ENCODE measurements around the gene TRIP11. TPM values are rescaled to one million over a fixed set of nuclear protein-coding genes. Genes with fewer than 3 reads are reported as not detected.

TRIP11 gene
- total RNA-seq, 1 donor from 2014 or later, result 59.5 TPM

DNA sequence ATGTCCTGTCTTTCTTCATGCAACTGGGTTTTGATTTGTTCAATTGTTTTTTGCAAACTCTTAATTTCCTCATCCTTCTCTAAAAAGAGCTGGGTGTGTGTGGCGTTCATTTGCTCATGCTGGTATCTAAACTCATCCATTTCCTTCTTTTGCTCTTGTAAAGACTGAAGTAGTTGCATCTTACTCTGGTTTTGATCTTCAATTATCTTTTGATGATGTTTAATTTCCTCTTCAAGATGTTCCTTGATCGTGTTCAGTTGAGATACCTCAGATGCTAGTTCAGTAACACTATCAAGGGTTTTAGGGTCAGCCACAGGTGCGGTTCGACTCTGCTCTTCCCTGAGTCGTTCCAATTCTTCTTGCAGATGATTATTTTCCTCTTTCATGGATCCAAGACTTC lies 34.8 kb downstream of the TRIP11 start:
- Mint-ChIP-seq H3K27me3 (no peaks in the 10 kb centered on the region), H3K9me3 (no peaks in the 10 kb centered on the region), H3K4me3 (no peak overlapping the region), H3K36me3 (ENCODE audit: low read depth) (peaks cover 71% of the 10 kb centered on the region), H3K4me1 (peaks cover 2% of the 10 kb centered on the region), H3K27ac (no peak overlapping the region)
- POLR2A ChIA-PET, result no interaction called here
- intact Hi-C loops (cut with micrococcal nuclease), result no loop called here
- TF ChIP-seq CTCF (IDR thresholded peaks at IDR 0.05), result no peak
- DNase-seq (no peak), ATAC-seq (ENCODE audit: low read depth) (no peak)
- CTCF ChIA-PET, result interaction anchor here (1.1 kb wide), 1 partner anchor 8 kb away, joined by 7 read pairs; no protein-coding TSS in a partner anchor

DNA sequence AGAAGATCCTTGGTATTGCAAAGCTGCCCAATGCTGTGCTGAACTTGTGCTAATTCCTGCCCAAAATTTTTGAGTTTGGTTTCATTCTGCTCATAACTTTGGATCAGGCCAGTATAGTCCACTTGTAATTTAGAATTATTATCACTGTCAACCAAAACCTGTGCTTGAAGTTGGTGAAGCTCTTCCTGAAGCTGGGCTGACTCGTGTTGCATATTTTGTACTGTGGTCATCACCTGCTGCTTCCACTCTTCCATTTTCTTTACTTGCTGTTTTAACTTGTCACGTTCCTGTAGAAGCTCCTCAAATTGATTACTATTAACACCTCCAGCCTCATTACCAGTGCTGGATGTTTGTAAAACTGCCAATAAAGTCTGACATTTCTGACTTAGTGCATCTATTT lies 35.8 kb downstream of the TRIP11 start:
- no peak overlapping the region for H3K27ac Mint-ChIP-seq
- ATAC-seq (ENCODE audit: low read depth), result no peak
- intact Hi-C loops (cut with micrococcal nuclease), result no loop called here
- H3K27me3 Mint-ChIP-seq, result no peaks in the 10 kb centered on the region
- peaks cover 2% of the 10 kb centered on the region for H3K4me1 Mint-ChIP-seq
- ChIA-PET POLR2A (interaction anchor here (1.1 kb wide), 1 partner anchor 36 kb away, joined by 3 read pairs; the partner anchor contains the start of gene TRIP11), CTCF (no interaction called here)
- no peak for TF ChIP-seq CTCF (IDR thresholded peaks at IDR 0.05)
- no peaks in the 10 kb centered on the region for H3K9me3 Mint-ChIP-seq
- no peak overlapping the region for H3K4me3 Mint-ChIP-seq
- no peak for DNase-seq
- H3K36me3 Mint-ChIP-seq (ENCODE audit: low read depth), result peaks cover 70% of the 10 kb centered on the region

DNA sequence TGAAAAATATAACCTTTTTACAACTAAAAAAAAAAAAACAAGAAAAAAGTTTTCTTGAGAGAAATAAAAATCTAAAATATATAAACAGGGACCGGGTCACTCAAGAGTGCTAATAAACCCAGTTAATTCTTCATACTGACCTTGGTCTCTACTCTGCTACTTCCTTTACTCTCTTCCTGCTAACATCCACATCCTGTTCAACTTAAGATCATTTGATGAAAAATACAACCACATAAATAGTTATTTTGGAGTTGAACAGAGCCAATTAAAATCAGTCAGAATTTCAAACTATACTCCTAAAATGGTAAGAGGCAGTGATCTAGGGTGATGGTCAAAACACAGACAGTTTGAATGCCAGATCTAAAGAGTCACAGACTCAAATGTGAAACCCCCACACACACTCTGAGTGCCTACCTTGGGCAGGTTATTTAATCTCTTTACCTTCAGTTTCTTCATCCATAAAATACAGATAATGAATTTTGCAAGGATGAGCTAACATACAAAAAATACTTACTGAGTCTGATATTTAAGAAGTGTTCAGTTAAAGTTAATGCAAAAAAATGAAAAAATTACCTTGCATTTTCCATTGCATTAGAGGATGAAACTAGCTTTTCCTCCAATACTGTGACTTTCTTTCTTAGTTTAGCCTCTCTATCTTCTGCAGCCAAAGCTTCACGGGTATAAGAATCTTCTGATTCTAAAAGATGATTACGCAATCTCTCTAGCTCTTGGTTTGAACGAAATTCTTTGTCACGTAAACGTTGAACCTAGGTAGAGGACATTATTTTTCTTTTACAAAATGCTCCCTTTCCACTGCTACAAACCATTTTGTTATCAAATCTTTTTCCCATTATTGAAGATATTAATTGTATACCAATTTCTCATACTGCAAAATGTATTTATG lies 40.9 kb downstream of the TRIP11 start:
- DNase-seq, result no peak
- ChIA-PET POLR2A (no interaction called here), CTCF (no interaction called here)
- Mint-ChIP-seq H3K27me3 (no peaks in the 10 kb centered on the region), H3K4me3 (no peak overlapping the region), H3K27ac (no peak overlapping the region), H3K36me3 (ENCODE audit: low read depth) (peaks cover 60% of the 10 kb centered on the region), H3K9me3 (no peaks in the 10 kb centered on the region), H3K4me1 (peaks cover 8% of the 10 kb centered on the region)
- TF ChIP-seq CTCF (IDR thresholded peaks at IDR 0.05), result no peak
- intact Hi-C loops (cut with micrococcal nuclease), result no loop called here
- ATAC-seq (ENCODE audit: low read depth), result no peak

- Mint-ChIP-seq H3K4me1 (peaks cover 8% of the 10 kb centered on the region), H3K36me3 (ENCODE audit: low read depth) (peaks cover 58% of the 10 kb centered on the region), H3K27me3 (no peaks in the 10 kb centered on the region), H3K27ac (no peak overlapping the region), H3K9me3 (no peaks in the 10 kb centered on the region), H3K4me3 (no peak overlapping the region)
- intact Hi-C loops (cut with micrococcal nuclease), result loop anchor here (1.0 to 2.0 kb wide), 4 partner anchors 283 to 674 kb away; no protein-coding TSS in a partner anchor
- no peak for TF ChIP-seq CTCF (IDR thresholded peaks at IDR 0.05)
- ChIA-PET CTCF (interaction anchor here (0.7 to 3.2 kb wide), 16 partner anchors 8 to 674 kb away, joined by 3 to 60 read pairs (median 5); partner anchors contain the start of genes ATXN3 and PPP4R3A), POLR2A (interaction anchor here (0.6 kb wide), 1 partner anchor 502 kb away, joined by 3 read pairs; no protein-coding TSS in a partner anchor)
- no peak for ATAC-seq (ENCODE audit: low read depth)
- DNase-seq, result no peak
Observed at GRCh38 chr14:91997492-91997891, 42.4 kb downstream of the TRIP11 start.

GRCh38 chr14:91996948-91997371 lies 42.9 kb downstream of the TRIP11 start:
- Mint-ChIP-seq H3K27me3 (no peaks in the 10 kb centered on the region), H3K4me1 (peaks cover 8% of the 10 kb centered on the region), H3K27ac (peak overlapping the region; percentile 6), H3K9me3 (no peaks in the 10 kb centered on the region), H3K4me3 (no peak overlapping the region), H3K36me3 (ENCODE audit: low read depth) (peaks cover 62% of the 10 kb centered on the region)
- DNase-seq (no peak), ATAC-seq (ENCODE audit: low read depth) (peak; percentile 66)
- ChIA-PET POLR2A (interaction anchor here (0.6 to 1.3 kb wide), 2 partner anchors 487 to 502 kb away, joined by 3 to 4 read pairs; no protein-coding TSS in a partner anchor), CTCF (interaction anchor here (0.7 to 3.2 kb wide), 18 partner anchors 9 to 673 kb away, joined by 3 to 60 read pairs (median 4); partner anchors contain the start of genes ATXN3 and PPP4R3A)
- no peak for TF ChIP-seq CTCF (IDR thresholded peaks at IDR 0.05)
- intact Hi-C loops (cut with micrococcal nuclease), result loop anchor here (1.0 to 2.0 kb wide), 4 partner anchors 282 to 674 kb away; no protein-coding TSS in a partner anchor

Data from activated B cell treated with CpG ODN at 0.5 μM for 24 hours (primary cell).